Uterus (tissue), 4 donors: ENCODE measurements around the gene NDUFA13. TPM values are rescaled to one million over a fixed set of nuclear protein-coding genes. Genes with fewer than 3 reads are reported as not detected.

Experiments
- DNase-seq, 2 donors: peaks; one replicate each; pipeline ENCODE4 v3.0.0-alpha.2; 2019 to 2020
- H3K27ac ChIP-seq, 2 donors: fragments of 200-600 bp; sonication (generic); 1 replicate in 1 of 2; 2 replicates in 1 of 2; pipeline ENCODE4 v1.5.1; 2016 to 2018
- H3K27me3 ChIP-seq, 2 donors: fragments of 200-600 bp; sonication (generic); one replicate each; pipeline ENCODE4 v1.5.1; 2018 to 2019; ENCODE audit warnings: control low read depth in 1 of 2
- H3K36me3 ChIP-seq, 2 donors: fragments of 200-600 bp; sonication (generic); one replicate each; pipeline ENCODE4 v1.5.1; 2019; ENCODE audit warnings: control low read depth in 1 of 2
- H3K4me1 ChIP-seq, 2 donors: fragments of 200-600 bp; sonication (generic); one replicate each; pipeline ENCODE4 v1.5.1; 2018 to 2019; ENCODE audit warnings: control low read depth in 1 of 2
- H3K4me3 ChIP-seq, 2 donors: fragments of 200-600 bp; sonication (generic); 1 replicate in 1 of 2; 2 replicates in 1 of 2; pipeline ENCODE4 v1.5.1; 2018 to 2019; ENCODE audit warnings: mild to moderate bottlenecking in 1 of 2
- H3K9me3 ChIP-seq, 2 donors: fragments of 200-600 bp; sonication (generic); one replicate each; pipeline ENCODE4 v1.5.1; 2019; ENCODE audit warnings: control low read depth in 1 of 2
- CTCF ChIP-seq, 4 experiments: fragments of 200-600 bp in 2 of 4; fragments of 450-650 bp in 2 of 4; sonication (generic) in 2 of 4; IDR thresholded peaks; one replicate each; pipeline ENCODE4 v1.5.1; 2016 to 2019; ENCODE audit warnings: antibody characterized with exemption in 4 of 4, mild to moderate bottlenecking in 2 of 4, moderate library complexity in 1 of 4
- POLR2A ChIP-seq, 2 donors: fragments of 450-650 bp; IDR thresholded peaks; one replicate each; pipeline ENCODE4 v1.6.1; 2016; ENCODE audit warnings: antibody characterized with exemption in 2 of 2, mild to moderate bottlenecking in 1 of 2, moderate library complexity in 1 of 2
- intact Hi-C: fragments of 100-400 bp; cut with DNase I; formaldehyde crosslinking; loops from one replicate; pipeline ENCODE4 v1.15.1; 2023; ENCODE audit warnings: low total_unique reads
- total RNA-seq, 4 donors: library from RNA; depleted of rRNA in 3 of 4; stranded (reverse); fragments of >200 nt in 3 of 4; gene quantifications; one replicate each; pipeline versions ENCODE4 v1.1.0 to v1.2.4, GENCODE V29; 2014 to 2023
- donor health status: DM: yes; HTN: yes; CAD: no.

Gene NDUFA13
- total RNA-seq, 4 donors from 2014 or later = 28.6 to 204 (median 60.9) TPM

GRCh38 chr19:19513682-19514081 is 2.3 kb upstream of the NDUFA13 start:
- TF ChIP-seq CTCF (IDR thresholded peaks at IDR 0.05) (no peak), POLR2A (IDR thresholded peaks at IDR 0.05) (no peak)
- intact Hi-C loops = no loop called here
- H3K4me3 ChIP-seq = no peak overlapping the region
- no peaks in the 10 kb centered on the region for H3K27me3 ChIP-seq
- H3K4me1 ChIP-seq = peaks cover 0 to 6% of the 10 kb centered on the region in 2 donors
- H3K9me3 ChIP-seq = no peaks in the 10 kb centered on the region
- no peak overlapping the region for H3K27ac ChIP-seq
- H3K36me3 ChIP-seq = no peaks in the 10 kb centered on the region
- no peak for DNase-seq

- Histone ChIP-seq H3K4me3 (peak overlapping the region in 1 of 2 donors; percentile 1), H3K4me1 (peaks cover 0 to 6% of the 10 kb centered on the region in 2 donors), H3K27ac (no peak overlapping the region), H3K36me3 (no peaks in the 10 kb centered on the region), H3K27me3 (no peaks in the 10 kb centered on the region), H3K9me3 (no peaks in the 10 kb centered on the region)
- peak in 1 of 2 donors; percentile 51 for DNase-seq
- TF ChIP-seq CTCF (IDR thresholded peaks at IDR 0.05) (no peak), POLR2A (IDR thresholded peaks at IDR 0.05) (no peak)
- intact Hi-C loops = no loop called here
These were observed 1.8 kb upstream of the NDUFA13 start for GRCh38 chr19:19514215-19514657.

- Histone ChIP-seq H3K36me3 (no peaks in the 10 kb centered on the region), H3K9me3 (no peaks in the 10 kb centered on the region), H3K27me3 (no peaks in the 10 kb centered on the region), H3K4me1 (peaks cover 0 to 6% of the 10 kb centered on the region in 2 donors), H3K4me3 (peak within 1 kb of the TSS; percentile 64 to 83), H3K27ac (peak within 1 kb of the TSS; percentile 77 to 80)
- intact Hi-C loops = no loop called here
- TF ChIP-seq CTCF (IDR thresholded peaks at IDR 0.05) (no peak), POLR2A (IDR thresholded peaks at IDR 0.05) (no peak)
- DNase-seq = no peak
These were observed 964 bp upstream of the NDUFA13 start, which contains the start of gene TSSK6 for GRCh38 chr19:19514881-19515641. Gene TSSK6, minus strand, starts transcription at chr19:19515548. Its CDS starts 121 bp downstream, at chr19:19515427.

GRCh38 chr19:19517235-19517619 is 1.2 kb downstream of the NDUFA13 start:
- TF ChIP-seq CTCF (IDR thresholded peaks at IDR 0.05) (no peak), POLR2A (IDR thresholded peaks at IDR 0.05) (no peak)
- intact Hi-C loops = no loop called here
- no peaks in the 10 kb centered on the region for H3K27me3 ChIP-seq
- H3K27ac ChIP-seq = no peak overlapping the region
- DNase-seq = no peak
- no peaks in the 10 kb centered on the region for H3K36me3 ChIP-seq
- no peak overlapping the region for H3K4me3 ChIP-seq
- H3K4me1 ChIP-seq = peaks cover 0 to 6% of the 10 kb centered on the region in 2 donors
- H3K9me3 ChIP-seq = no peaks in the 10 kb centered on the region

GRCh38 chr19:19520989-19521388 is 5.0 kb downstream of the NDUFA13 start:
- Histone ChIP-seq H3K9me3 (no peaks in the 10 kb centered on the region), H3K27ac (no peak overlapping the region), H3K4me1 (no peaks in the 10 kb centered on the region), H3K4me3 (no peak overlapping the region), H3K36me3 (no peaks in the 10 kb centered on the region), H3K27me3 (no peaks in the 10 kb centered on the region)
- DNase-seq = no peak
- TF ChIP-seq CTCF (IDR thresholded peaks at IDR 0.05) (no peak), POLR2A (IDR thresholded peaks at IDR 0.05) (no peak)
- intact Hi-C loops = no loop called here
